Measurements from ENCODE around the gene FDX2.

Gene FDX2

DNA sequence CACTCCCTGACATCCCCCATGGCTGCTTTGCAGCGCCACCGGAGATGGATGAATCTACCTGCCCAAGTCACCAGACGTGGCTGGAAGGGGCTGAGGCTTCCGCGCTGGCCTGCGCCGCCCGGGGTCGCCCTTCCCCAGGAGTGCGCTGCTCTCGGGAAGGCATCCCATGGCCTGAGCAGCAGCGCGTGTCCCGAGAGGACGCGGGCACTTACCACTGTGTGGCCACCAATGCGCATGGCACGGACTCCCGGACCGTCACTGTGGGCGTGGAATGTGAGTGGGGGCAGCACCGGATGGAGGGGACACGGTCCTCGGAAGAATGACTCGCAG is 21.5 kb downstream of the FDX2 start:
- Histone ChIP-seq H3K9me3 (ENCODE audit: control insufficient read depth, low read length) (no peaks in the 10 kb centered on the region), H3K4me3 (ENCODE audit: extremely low read depth, insufficient read depth, low read length, poor library complexity, severe bottlenecking) (no peak overlapping the region), H3K27ac (ENCODE audit: low read depth, low read length, severe bottlenecking) (no peak overlapping the region), H3K36me3 (ENCODE audit: control insufficient read depth, insufficient read depth, low read length) (no peaks in the 10 kb centered on the region), H3K4me1 (ENCODE audit: control insufficient read depth, insufficient read depth, low read length, poor library complexity, severe bottlenecking) (peaks cover 14% of the 10 kb centered on the region)
- 16 to 18% methylated on average over 22 to 25 of the region's 25 CpGs for WGBS, 2 experiments (ENCODE audit: insufficient coverage in 2 of 2)

- WGBS, 2 experiments (ENCODE audit: insufficient coverage in 2 of 2), result 37 to 46% methylated on average over 40 to 48 of the region's 49 CpGs
- Histone ChIP-seq H3K4me1 (ENCODE audit: control insufficient read depth, insufficient read depth, low read length, poor library complexity, severe bottlenecking) (peaks cover 14% of the 10 kb centered on the region), H3K36me3 (ENCODE audit: control insufficient read depth, insufficient read depth, low read length) (no peaks in the 10 kb centered on the region), H3K27ac (ENCODE audit: low read depth, low read length, severe bottlenecking) (no peak overlapping the region), H3K4me3 (ENCODE audit: extremely low read depth, insufficient read depth, low read length, poor library complexity, severe bottlenecking) (no peak overlapping the region), H3K9me3 (ENCODE audit: control insufficient read depth, low read length) (no peaks in the 10 kb centered on the region)
Measured at GRCh38 chr19:10293637-10294367, 22.0 kb downstream of the FDX2 start.

DNA sequence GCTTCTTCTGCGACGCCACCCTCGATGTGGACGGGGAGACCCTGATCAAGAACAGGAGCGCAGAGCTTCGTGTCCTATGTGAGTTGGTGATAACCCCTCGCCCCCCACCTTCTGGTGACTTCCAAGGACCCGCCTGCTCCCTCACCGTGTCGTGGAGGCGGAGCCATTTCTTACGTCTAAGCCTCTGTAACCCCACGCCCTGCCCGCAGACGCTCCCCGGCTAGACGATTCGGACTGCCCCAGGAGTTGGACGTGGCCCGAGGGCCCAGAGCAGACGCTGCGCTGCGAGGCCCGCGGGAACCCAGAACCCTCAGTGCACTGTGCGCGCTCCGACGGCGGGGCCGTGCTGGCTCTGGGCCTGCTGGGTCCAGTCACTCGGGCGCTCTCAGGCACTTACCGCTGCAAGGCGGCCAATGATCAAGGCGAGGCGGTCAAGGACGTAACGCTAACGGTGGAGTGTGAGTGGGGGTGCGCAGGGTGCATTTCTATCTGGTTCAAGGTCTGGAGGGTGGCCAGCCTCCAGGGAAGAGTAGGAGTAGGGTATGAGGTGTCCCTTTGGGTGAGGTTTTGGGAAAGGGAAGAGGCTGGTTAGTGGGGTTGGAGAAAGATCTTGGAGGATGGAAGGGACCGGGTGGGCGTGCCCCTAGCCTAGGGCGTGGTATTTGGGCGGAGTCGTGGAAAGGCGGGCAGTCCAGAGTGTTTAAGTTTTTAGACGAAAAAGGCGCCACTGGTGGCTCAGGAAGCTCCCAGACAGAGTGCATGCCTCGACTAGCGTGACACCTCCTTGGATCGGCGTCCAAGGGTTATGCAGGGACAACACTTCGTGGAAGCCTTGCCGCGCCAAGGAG is 22.8 kb downstream of the FDX2 start:
- peak overlapping the region; percentile 6 for H3K4me3 ChIP-seq (ENCODE audit: extremely low read depth, insufficient read depth, low read length, poor library complexity, severe bottlenecking)

GRCh38 chr19:10292206-10292788 is 23.5 kb downstream of the FDX2 start:
- Histone ChIP-seq H3K4me1 (ENCODE audit: control insufficient read depth, insufficient read depth, low read length, poor library complexity, severe bottlenecking) (peaks cover 14% of the 10 kb centered on the region), H3K4me3 (ENCODE audit: extremely low read depth, insufficient read depth, low read length, poor library complexity, severe bottlenecking) (peak overlapping the region; percentile 6), H3K27ac (ENCODE audit: low read depth, low read length, severe bottlenecking) (no peak overlapping the region), H3K9me3 (ENCODE audit: control insufficient read depth, low read length) (no peaks in the 10 kb centered on the region), H3K36me3 (ENCODE audit: control insufficient read depth, insufficient read depth, low read length) (no peaks in the 10 kb centered on the region)
- WGBS, 2 experiments (ENCODE audit: insufficient coverage in 2 of 2), result 2% methylated on average over 33 to 42 of the region's 45 CpGs

More for the DNA sequence above, 22.8 kb downstream of the FDX2 start:
- Histone ChIP-seq H3K27ac (ENCODE audit: low read depth, low read length, severe bottlenecking) (no peak overlapping the region), H3K36me3 (ENCODE audit: control insufficient read depth, insufficient read depth, low read length) (no peaks in the 10 kb centered on the region), H3K4me1 (ENCODE audit: control insufficient read depth, insufficient read depth, low read length, poor library complexity, severe bottlenecking) (peaks cover 14% of the 10 kb centered on the region), H3K9me3 (ENCODE audit: control insufficient read depth, low read length) (no peaks in the 10 kb centered on the region)
- WGBS, 2 experiments (ENCODE audit: insufficient coverage in 2 of 2), result 29 to 30% methylated on average over 50 to 51 of the region's 56 CpGs

GRCh38 chr19:10291554-10292205 is 24.1 kb downstream of the FDX2 start:
- Histone ChIP-seq H3K36me3 (ENCODE audit: control insufficient read depth, insufficient read depth, low read length) (no peaks in the 10 kb centered on the region), H3K27ac (ENCODE audit: low read depth, low read length, severe bottlenecking) (no peak overlapping the region), H3K4me3 (ENCODE audit: extremely low read depth, insufficient read depth, low read length, poor library complexity, severe bottlenecking) (peak overlapping the region; percentile 22), H3K9me3 (ENCODE audit: control insufficient read depth, low read length) (no peaks in the 10 kb centered on the region), H3K4me1 (ENCODE audit: control insufficient read depth, insufficient read depth, low read length, poor library complexity, severe bottlenecking) (peaks cover 14% of the 10 kb centered on the region)
- 6 to 8% methylated on average over 43 to 48 of the region's 49 CpGs for WGBS, 2 experiments (ENCODE audit: insufficient coverage in 2 of 2)

GRCh38 chr19:10290876-10291553 is 24.8 kb downstream of the FDX2 start:
- 1% methylated on average over 50 to 57 of the region's 57 CpGs for WGBS, 2 experiments (ENCODE audit: insufficient coverage in 2 of 2)
- Histone ChIP-seq H3K9me3 (ENCODE audit: control insufficient read depth, low read length) (no peaks in the 10 kb centered on the region), H3K27ac (ENCODE audit: low read depth, low read length, severe bottlenecking) (no peak overlapping the region), H3K4me1 (ENCODE audit: control insufficient read depth, insufficient read depth, low read length, poor library complexity, severe bottlenecking) (peaks cover 14% of the 10 kb centered on the region), H3K4me3 (ENCODE audit: extremely low read depth, insufficient read depth, low read length, poor library complexity, severe bottlenecking) (peak overlapping the region; percentile 22), H3K36me3 (ENCODE audit: control insufficient read depth, insufficient read depth, low read length) (no peaks in the 10 kb centered on the region)

DNA sequence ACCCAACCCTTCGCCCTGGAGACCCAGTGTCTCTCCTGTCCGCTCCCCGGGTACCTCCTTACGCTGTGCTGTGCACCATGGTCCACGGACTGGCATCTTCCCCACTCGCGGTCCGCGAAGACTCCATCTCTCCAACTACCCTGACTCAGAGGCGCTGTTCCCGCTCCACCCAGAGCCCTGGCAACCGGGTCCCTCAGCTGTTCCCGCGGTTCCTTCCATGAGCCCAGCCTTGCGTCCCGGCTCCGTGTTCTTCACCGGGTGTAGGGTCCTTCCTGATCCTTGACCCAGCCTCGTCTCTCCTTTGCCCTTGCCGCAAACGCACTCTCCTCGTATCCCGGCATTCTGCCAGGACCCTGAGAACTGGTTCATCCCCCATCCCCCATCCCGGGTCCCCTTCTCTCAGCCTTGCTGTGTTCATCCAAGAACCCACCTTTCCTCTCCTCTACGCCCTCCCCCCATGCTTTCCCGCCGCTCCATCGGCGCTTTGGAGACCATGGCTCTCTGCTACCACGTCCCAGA is 25.4 kb downstream of the FDX2 start:
- WGBS, 2 experiments (ENCODE audit: insufficient coverage in 2 of 2), result 3% methylated on average over 23 to 30 of the region's 30 CpGs
- H3K4me1 ChIP-seq (ENCODE audit: control insufficient read depth, insufficient read depth, low read length, poor library complexity, severe bottlenecking), result peaks cover 14% of the 10 kb centered on the region
- no peaks in the 10 kb centered on the region for H3K36me3 ChIP-seq (ENCODE audit: control insufficient read depth, insufficient read depth, low read length)
- H3K9me3 ChIP-seq (ENCODE audit: control insufficient read depth, low read length), result no peaks in the 10 kb centered on the region
- peak overlapping the region; percentile 22 for H3K4me3 ChIP-seq (ENCODE audit: extremely low read depth, insufficient read depth, low read length, poor library complexity, severe bottlenecking)
- no peak overlapping the region for H3K27ac ChIP-seq (ENCODE audit: low read depth, low read length, severe bottlenecking)

- WGBS, 2 experiments (ENCODE audit: insufficient coverage in 2 of 2), result 2 to 3% methylated on average over 24 to 39 of the region's 45 CpGs
- Histone ChIP-seq H3K36me3 (ENCODE audit: control insufficient read depth, insufficient read depth, low read length) (no peaks in the 10 kb centered on the region), H3K4me3 (ENCODE audit: extremely low read depth, insufficient read depth, low read length, poor library complexity, severe bottlenecking) (peak within 1 kb of the TSS; percentile 24), H3K27ac (ENCODE audit: low read depth, low read length, severe bottlenecking) (no peak within 1 kb of the TSS), H3K9me3 (ENCODE audit: control insufficient read depth, low read length) (no peaks in the 10 kb centered on the region), H3K4me1 (ENCODE audit: control insufficient read depth, insufficient read depth, low read length, poor library complexity, severe bottlenecking) (peaks cover 14% of the 10 kb centered on the region)
Measured at GRCh38 chr19:10289836-10290356, 25.9 kb downstream of the FDX2 start, which contains the start of gene ICAM5. ICAM5 (plus strand) TSS chr19:10289952; CDS start chr19:10290044, 92 bp downstream.

GRCh38 chr19:10289167-10289835 is 26.5 kb downstream of the FDX2 start:
- Histone ChIP-seq H3K9me3 (ENCODE audit: control insufficient read depth, low read length) (no peaks in the 10 kb centered on the region), H3K4me3 (ENCODE audit: extremely low read depth, insufficient read depth, low read length, poor library complexity, severe bottlenecking) (peak overlapping the region; percentile 24), H3K36me3 (ENCODE audit: control insufficient read depth, insufficient read depth, low read length) (no peaks in the 10 kb centered on the region), H3K27ac (ENCODE audit: low read depth, low read length, severe bottlenecking) (no peak overlapping the region), H3K4me1 (ENCODE audit: control insufficient read depth, insufficient read depth, low read length, poor library complexity, severe bottlenecking) (peaks cover 14% of the 10 kb centered on the region)
- 2 to 4% methylated on average over 28 to 44 of the region's 50 CpGs for WGBS, 2 experiments (ENCODE audit: insufficient coverage in 2 of 2)
